GM06990 (cell line): Measurements from ENCODE around the gene SORL1.

Source experiments
- DNase-seq: peaks from one replicate; pipeline ENCODE4 v3.0.0-alpha.2; 2011; ENCODE audit not compliant: insufficient read length; ENCODE audit errors: extremely low read depth
- H3K27me3 ChIP-seq: replicated peaks from 2 replicates; pipeline ENCODE4 v1.6.0; 2011; ENCODE audit warnings: low read length; ENCODE audit not compliant: control insufficient read depth, insufficient read depth
- H3K36me3 ChIP-seq: 2 replicates; pipeline ENCODE4 v1.5.1; 2011; ENCODE audit warnings: low read length; ENCODE audit not compliant: control insufficient read depth, insufficient read depth
- H3K4me3 ChIP-seq: replicated peaks from 2 replicates; pipeline ENCODE4 v1.5.1; 2011; ENCODE audit warnings: low read depth, mild to moderate bottlenecking, control low read depth, low read length
- CTCF ChIP-seq: IDR thresholded peaks from 2 replicates; pipeline ENCODE4 v1.5.1; 2011; ENCODE audit warnings: low read length, control low read depth, mild to moderate bottlenecking, inconsistent platforms; ENCODE audit not compliant: insufficient read depth, poor library complexity, severe bottlenecking

SORL1 gene

GRCh38 chr11:121588747-121589146, 136.6 kb downstream of the SORL1 start:
- no peak for DNase-seq
- Histone ChIP-seq H3K36me3 (peaks cover 19% of the 10 kb centered on the region), H3K27me3 (no peaks in the 10 kb centered on the region), H3K4me3 (no peak overlapping the region)
- TF ChIP-seq CTCF = no peak

- peak; percentile 81 for DNase-seq
- no peak for TF ChIP-seq CTCF
- Histone ChIP-seq H3K36me3 (peaks cover 20% of the 10 kb centered on the region), H3K4me3 (no peak overlapping the region), H3K27me3 (no peaks in the 10 kb centered on the region)
Measured at GRCh38 chr11:121589946-121590537, 137.9 kb downstream of the SORL1 start.

GRCh38 chr11:121590772-121591404, 138.8 kb downstream of the SORL1 start:
- peak overlapping the region; percentile 27; the same call in 1 of the 2 replicates for H3K4me3 ChIP-seq
- peaks cover 24% of the 10 kb centered on the region for H3K36me3 ChIP-seq
- no peak for TF ChIP-seq CTCF
- no peaks in the 10 kb centered on the region for H3K27me3 ChIP-seq
- DNase-seq = peak; percentile 50

GRCh38 chr11:121591405-121592033, 139.4 kb downstream of the SORL1 start:
- Histone ChIP-seq H3K36me3 (peaks cover 28% of the 10 kb centered on the region), H3K4me3 (peak overlapping the region; percentile 27; the same call in 1 of the 2 replicates), H3K27me3 (no peaks in the 10 kb centered on the region)
- no peak for DNase-seq
- peak; percentile 75 for TF ChIP-seq CTCF

- TF ChIP-seq CTCF = no peak
- peaks cover 31% of the 10 kb centered on the region for H3K36me3 ChIP-seq
- H3K27me3 ChIP-seq = no peaks in the 10 kb centered on the region
- no peak overlapping the region; the same call in 1 of the 2 replicates for H3K4me3 ChIP-seq
- no peak for DNase-seq
Measured at GRCh38 chr11:121592708-121593107, 140.6 kb downstream of the SORL1 start.
